GM19455 (cell line): Measurements from ENCODE around the gene PCDHA1.

Experiments
- ATAC-seq: cut with Tn5 transposase; IDR thresholded peaks from one replicate; pipeline ENCODE4 v1.9.1; 2021; ENCODE audit not compliant: unreplicated experiment

The PCDHA1 gene

GRCh38 chr5:140986117-140986521 is 200.2 kb downstream of the PCDHA1 start:
- ATAC-seq, result no peak

GRCh38 chr5:140988100-140988499 is 202.2 kb downstream of the PCDHA1 start:
- no peak for ATAC-seq

DNA sequence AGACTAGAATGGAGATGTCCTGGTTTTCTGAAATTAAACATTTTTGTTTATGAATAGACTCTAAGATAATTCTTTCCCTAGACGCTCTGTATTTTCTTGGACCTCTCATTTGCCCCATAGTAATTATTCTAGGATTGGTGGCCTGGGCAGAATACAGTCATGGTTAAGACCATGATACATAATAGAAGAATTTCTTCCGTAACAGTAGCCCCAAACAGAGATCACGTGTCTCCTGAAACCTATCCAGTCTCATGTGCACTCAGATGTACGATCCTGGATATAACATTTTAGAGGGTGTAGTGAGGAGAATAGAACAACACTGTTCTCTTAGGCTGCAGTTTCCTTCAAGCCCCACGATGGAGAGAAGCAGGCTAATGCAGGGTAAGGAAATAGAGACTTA is 202.7 kb downstream of the PCDHA1 start:
- ATAC-seq, result no peak

GRCh38 chr5:140989254-140990020 is 203.5 kb downstream of the PCDHA1 start:
- no peak for ATAC-seq

DNA sequence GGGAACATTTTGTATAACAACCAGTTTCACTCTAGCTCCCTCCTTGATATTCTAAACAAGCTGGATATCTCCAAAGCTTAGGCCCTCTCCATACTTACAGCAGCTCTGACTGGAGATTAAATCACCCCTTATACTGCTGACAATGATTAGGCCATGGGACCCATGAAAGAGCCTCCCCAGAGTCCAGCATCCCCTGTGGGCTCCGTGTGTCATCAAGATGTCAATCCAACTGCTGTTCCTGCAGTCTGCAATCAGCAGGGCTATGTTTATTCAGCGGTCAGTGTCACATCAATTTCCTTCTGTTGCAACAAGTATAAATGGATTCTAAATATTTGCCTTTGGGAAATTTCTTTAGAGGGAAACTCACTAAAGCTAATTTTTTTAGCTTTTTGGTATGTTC is 206.9 kb downstream of the PCDHA1 start:
- ATAC-seq, result no peak

GRCh38 chr5:140996060-140996459 is 210.1 kb downstream of the PCDHA1 start:
- ATAC-seq, result no peak

DNA sequence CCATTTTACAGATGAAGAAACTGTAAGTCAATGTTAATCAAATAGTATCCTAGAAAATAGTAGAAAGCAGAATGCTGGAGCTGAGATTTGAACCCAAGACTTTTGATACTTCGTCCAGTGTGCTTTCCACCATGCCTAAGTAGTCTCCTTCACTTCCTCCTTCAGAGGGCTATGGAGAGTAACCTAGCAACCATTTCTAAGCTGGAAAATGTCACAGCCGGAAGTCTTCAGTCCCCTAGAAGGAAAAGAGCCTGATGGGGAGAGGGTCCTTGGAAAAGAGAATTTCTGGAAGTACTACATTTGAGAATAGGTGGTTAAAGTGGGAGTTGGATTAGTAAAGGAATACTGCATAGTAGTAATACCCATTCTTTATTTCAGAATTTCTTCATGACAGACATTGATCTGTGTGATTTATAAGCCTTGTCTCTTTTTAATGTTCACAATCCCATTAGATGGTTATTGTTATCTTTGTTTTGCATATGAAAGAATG is 213.0 kb downstream of the PCDHA1 start:
- ATAC-seq, result no peak

GRCh38 chr5:141001446-141001843 is 215.5 kb downstream of the PCDHA1 start:
- ATAC-seq, result no peak

DNA sequence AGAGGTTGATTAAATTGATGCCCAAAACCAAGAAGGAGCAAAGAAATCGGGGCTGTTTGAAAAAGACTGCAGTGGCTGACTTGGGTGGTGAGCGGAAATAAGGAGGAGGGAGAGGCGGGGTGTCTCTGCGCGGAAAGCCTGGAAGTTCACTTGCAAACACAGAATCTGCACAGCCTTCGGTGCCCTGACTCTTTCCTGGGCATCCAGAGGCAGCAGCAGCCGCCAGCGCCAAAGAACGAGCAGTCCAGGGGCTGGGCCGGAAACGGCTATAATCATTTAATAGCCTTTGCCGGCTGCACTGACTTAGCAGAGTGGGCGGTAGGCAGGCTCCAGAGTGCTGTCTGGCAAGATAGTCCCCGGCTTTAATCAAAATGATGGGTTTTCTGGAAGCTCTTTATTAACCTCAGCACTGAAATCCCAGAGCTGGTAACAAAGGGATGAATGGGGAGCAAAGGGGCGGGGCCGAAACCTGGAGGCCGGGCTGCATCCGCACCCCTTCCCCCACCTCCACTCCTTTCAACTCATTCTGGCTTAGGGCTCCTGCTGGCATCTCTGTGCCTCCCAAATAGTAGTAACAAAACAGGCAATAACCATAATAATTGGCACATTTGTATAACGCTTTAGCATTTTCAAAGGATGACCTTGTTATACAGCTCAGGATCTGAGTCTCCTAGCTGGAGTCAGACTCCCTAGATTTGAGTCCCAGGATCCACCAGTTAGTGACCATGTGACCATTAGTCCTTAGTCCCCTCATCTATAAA is 216.1 kb downstream of the PCDHA1 start:
- ATAC-seq, result no peak

DNA sequence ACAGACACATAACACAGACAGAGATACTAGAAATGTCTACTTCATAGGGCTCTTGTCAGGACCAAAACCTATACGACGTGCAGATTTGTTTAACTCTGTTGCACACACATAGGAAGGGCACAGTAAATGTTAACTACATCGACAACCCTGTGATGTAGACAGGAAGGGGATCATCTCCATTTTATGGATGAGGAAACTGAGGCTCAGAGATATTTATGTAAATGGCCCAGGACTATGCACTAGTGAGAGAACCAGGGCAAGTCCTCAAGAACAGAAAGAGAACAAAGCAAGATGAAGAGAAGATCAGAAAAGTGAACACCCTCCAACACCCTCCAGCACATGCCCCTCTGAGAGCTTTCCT is 216.6 kb downstream of the PCDHA1 start:
- no peak for ATAC-seq

DNA sequence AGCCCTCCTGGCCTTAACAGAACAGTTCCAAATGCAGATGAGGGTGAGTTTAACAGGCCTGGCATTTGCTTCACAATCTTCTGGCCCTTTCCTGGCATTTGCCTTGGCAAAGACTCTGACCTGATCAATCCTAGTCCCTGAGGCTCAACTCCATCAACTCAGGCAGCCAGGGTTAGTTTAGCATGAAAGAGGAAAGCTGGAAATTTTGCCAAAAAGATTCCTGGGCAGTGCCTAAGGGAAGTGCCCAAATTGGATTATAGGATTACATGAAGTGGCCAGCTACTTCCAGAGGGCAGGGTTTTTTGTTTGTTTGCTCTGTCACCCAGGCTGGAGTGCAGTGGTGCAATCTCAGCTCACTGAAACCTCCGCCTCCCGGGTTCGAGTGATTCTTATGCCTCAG is 217.1 kb downstream of the PCDHA1 start:
- ATAC-seq, result no peak

DNA sequence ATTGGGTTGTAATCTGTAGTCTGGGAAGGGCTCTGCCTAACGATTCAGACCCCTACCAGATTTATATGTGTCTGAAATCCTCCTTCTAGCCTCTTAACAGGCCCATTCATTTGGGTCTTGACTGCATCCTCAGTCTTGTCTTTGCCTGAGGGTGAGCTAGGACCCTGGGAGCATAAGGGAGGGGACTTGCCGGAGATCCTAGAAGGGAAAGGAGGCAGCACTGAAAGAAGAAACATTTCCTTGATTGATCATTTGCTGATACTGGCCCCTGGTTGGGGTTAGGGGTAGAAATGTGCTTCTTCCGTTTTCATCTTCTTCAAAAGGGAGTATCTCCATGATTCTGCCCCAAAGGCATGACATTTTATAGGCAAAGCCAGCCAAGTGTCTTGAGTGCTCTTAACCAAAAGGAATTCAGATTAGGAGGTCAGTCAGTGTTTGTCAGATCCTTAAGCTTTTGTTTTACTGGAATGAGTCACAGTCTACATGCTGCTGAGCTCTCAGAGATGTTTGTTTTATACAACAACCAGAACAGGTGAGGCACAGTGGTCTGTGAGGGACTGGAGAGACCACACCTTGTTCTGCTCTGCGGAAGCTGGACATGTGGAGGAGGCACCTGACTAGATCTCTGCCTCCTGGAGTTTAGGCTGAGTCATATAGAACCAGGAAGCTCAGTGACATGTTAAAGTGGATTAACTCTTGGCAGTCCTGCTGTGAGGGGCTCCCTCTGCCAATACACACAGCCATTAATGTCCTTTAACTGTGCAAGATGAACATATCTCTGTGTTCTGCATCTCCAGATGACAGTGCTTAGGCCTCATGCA is 218.1 kb downstream of the PCDHA1 start:
- no peak for ATAC-seq

GRCh38 chr5:141007791-141008190 is 221.9 kb downstream of the PCDHA1 start:
- no peak for ATAC-seq

GRCh38 chr5:141010047-141010793 is 224.3 kb downstream of the PCDHA1 start:
- no peak for ATAC-seq

- no peak for ATAC-seq
These were observed 232.0 kb downstream of the PCDHA1 start for GRCh38 chr5:141017943-141018342.

- ATAC-seq, result no peak
These were observed 236.4 kb downstream of the PCDHA1 start for GRCh38 chr5:141022384-141022783.

DNA sequence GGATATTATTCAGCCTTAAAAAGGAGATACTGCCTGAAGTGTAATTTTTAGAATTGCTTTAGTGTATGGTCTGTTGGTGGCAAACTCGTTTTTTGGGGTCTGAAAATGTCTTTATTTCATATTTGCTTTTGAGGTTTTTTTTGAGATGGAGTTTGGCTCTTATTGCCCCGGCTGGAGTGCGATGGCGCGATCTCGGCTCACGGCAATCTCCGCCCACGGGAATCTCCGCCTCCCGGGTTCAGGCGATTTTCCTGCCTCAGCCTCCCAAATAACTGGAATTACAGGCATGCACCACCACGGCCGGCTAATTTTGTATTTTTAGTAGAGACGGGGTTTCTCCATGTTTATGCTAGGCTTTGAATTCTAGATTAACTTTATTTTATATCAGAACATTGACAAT is 245.1 kb downstream of the PCDHA1 start:
- ATAC-seq, result no peak

- no peak for ATAC-seq
These were observed 246.7 kb downstream of the PCDHA1 start for GRCh38 chr5:141032626-141033025.

GRCh38 chr5:141039061-141039460 is 253.1 kb downstream of the PCDHA1 start:
- no peak for ATAC-seq

- no peak for ATAC-seq
These were observed 253.6 kb downstream of the PCDHA1 start for GRCh38 chr5:141039517-141039916.
